PC-3 (cell line): ENCODE data around the gene NRAP.

Source experiments
- CTCF ChIP-seq: fragments of 300-600 bp; sonication (generic); conservative IDR thresholded peaks from 2 replicates; pipeline ENCODE4 v1.5.1; 2017; ENCODE audit warnings: antibody characterized with exemption, low read depth, mild to moderate bottlenecking, low read length
- EZH2 ChIP-seq: fragments of 300-600 bp; sonication (generic); IDR thresholded peaks from one replicate; pipeline ENCODE4 v1.6.1; 2017; ENCODE audit warnings: antibody characterized with exemption, mild to moderate bottlenecking, low read length; ENCODE audit not compliant: unreplicated experiment
- EZH2phosphoT487 ChIP-seq: fragments of 300-600 bp; sonication (generic); IDR thresholded peaks from 2 replicates; pipeline ENCODE4 v1.6.1; 2018; ENCODE audit warnings: mild to moderate bottlenecking, antibody characterized with exemption, low read length, borderline replicate concordance

- TF ChIP-seq CTCF, result no peak
- no peak for TF ChIP-seq EZH2phosphoT487
- TF ChIP-seq EZH2, result no peak
Observed at GRCh38 chr10:113693348-113693747, 29.5 kb upstream of the NRAP start.
